DMS53 treated with DMSO at 0.1 percent for 48 hours (cell line): ENCODE data around the gene PHF19.

Source experiments
- DNase-seq: peaks from one replicate; lab custom pipeline; 2025; ENCODE audit not compliant: unreplicated experiment; lab: John Stamatoyannopoulos, UW

Gene PHF19

DNA sequence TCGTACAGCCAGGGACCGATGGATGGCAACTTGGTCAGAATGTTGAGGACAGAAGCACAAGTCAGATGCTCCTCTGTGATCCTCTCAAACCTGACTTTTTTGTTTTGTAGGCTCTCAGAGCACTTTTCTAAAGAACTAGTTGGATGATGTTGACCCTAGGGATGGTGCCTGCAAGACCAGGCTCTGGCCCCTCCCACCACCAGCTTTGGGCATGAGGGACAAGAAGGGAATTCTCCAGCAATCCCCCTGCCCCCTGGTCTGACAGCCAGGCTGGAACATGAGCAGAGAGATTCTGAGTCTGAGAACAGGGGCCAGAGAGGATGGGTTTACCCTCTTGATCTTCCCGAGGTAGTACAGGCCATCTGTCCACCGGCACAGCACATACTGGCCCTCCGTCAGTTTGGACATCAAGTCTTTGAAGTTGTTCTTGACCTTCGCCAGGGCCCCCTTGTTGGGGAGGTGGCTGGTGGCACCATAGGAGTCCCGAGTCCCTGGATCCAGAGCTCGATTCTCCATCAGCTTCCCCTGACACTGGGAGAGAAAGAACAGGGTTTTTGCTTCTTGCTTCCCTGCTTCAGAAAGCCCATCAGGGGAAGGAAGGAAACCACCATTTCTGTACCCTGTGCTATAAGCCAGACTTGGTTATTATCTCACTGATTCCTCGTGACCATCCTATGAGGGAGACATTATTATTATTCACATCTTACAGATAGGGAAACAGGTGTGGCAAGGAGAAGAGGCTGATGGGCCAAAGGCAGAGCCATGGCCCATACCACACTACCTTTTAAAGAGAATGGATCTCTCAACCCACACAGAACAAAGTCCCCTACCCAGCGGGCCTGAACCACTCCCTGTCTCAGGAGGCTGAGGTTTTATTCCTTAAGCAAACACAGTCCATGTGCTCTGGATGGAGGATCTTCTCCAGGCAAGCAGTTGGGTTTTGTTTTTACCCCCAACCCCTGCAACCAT, 2.5 kb downstream of the PHF19 start:
- DNase-seq = no peak

DNA sequence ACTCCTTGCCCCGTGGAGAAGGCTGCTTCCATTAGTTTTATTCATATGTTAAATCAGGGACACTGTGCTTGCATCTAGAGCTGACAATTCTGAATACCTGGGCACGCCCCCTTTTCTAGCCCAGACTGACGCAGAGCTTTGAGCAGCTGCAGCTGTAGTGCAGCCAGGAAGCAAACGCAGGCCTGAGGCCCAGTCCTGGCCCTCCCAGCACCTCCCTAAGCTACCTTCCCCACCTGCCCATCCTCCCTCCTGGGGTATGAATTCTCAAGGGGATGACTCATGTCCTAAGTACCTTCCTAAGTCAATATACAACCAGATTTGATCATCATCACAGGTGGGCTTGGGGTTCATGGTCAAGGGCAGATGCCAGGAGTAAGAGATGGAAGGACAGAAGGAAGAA, 3.5 kb downstream of the PHF19 start:
- peak; percentile 91 for DNase-seq

DNA sequence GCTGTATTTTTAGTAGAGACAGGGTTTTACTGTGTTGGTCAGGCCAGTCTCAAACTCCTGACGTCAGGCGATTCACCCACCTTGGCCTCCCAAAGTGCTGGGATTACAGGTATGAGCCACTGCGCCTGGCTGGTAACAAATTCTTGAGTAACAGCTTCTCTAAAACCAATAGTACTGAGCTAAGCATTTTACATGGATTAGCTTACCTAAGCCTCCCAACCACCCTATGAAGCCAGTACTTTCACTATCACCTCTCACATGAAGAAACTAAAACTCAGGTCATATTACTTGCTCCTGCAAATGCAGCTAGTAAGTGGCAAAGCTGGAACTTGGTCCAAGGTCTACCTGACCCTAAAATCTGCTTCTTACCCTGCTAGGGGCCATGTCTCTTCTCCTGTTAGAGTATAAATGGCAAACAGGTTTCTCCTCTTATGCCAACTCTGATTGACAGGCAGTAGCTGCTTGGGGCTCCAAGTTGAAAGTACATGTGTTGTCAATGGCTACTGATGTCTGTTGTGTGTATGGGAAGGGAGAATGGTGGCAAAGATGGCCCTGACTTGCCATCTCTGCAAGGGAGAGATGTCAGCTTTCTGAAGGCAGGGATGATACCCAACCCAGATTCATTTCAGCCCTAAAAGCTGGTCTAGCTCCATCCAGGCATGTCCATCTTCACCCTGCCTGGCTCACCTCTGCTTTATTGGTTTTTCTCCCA, 4.0 kb downstream of the PHF19 start:
- no peak for DNase-seq

DNA sequence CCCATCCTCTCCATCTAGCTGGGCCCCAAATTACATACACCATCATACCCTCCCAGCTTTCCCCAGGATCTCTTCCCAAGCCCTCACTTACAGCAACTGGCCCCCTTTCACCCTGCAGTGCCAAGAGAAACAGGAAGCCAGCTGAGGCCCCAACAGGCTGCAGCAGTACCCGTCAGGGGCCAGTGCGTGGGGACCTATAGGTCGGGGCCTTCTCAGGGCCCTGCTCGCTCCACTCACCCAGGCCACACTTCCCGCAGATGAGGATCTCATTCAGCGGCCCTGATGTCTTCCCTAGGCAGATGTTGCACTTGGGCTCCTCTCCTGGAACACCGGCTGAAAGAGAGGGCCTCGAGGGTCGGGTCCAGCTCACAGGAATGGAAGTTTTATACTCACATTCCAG, 6.8 kb downstream of the PHF19 start:
- DNase-seq = no peak

DNA sequence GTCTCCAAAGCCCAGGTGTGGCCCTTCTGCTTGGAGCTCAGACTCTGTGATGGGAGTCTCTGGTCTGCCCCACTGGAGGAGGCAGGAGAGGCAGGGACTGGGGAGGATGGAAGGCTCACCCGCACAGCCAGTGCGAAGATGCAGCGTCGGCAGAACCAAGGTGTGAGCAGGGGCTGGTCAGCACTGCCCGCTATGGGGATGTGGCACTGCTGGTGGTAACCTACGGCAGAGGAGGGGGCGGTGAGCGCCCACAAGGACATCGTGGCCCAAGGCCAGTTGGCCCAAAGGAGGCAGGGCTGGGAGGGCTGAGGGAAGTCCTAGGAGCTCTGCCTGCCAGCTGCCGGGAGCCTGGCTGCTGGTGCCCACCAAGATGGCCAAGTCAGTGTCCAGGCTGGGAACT, 7.3 kb downstream of the PHF19 start:
- no peak for DNase-seq

DNA sequence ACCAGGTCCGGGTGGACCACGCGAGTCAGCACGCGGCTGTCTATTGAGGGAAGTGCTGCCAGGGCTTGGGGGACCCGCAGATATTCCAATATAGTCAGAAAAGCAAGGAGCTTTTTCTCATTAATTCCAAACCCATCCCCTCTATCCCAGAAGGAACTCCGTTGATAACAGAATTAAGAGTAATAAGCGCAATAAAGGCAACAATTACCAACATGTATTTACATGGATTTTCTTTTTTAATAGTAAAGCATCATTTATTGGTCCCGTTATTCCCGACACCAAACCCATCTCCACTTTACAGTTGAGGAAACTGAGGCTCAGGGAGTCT, 7.7 kb downstream of the PHF19 start:
- DNase-seq = no peak

DNA sequence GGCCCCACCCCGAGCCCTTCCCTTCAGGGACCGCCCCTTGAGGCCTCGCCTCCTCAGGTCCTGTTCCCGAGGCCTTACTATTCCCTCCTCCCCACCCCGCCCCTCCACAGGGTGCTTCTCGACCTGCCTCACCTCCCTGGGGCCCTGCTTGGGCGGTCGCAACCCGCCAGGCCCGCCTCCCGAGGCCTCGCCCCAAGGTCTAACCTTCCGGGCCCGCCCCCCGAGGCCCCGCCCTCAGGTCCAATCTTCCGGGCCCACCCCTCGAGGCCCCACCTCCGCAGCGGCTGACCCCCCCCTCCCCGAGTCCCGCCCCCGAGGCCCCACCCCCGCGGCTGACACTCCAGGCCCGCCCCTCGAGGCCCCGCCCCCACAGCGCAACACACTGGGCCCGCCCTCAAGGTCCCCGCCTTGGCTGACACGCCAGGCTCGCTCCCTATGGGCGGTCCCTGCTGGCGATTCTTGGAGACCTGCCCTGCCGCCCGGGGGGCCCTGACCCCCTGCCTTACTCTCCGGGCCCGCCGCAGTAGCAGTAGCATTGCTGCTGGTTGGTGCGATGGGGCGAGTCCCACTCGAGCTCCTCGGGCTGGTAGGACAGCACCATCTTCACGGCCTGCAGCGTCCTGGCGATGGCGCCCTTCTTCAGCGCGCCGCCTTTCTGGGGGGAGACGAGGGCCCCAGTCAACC, 8.2 kb downstream of the PHF19 start:
- DNase-seq = peak; percentile 93

DNA sequence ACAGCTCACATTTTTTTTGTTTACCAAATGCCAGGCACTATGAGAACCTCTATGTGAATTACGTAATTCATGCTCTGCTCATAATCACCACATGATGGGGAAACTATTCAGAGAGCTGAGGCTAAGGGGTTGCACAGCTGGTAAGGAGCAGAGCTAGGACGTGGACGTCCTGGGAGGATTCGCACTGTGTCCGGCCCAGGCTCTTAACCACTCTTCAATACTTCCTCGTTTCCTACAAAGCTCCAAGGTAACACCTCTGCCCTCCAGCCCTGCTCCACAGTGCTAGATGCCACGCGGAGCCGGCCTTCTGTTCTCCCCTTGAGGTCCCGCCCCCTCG, 8.7 kb downstream of the PHF19 start:
- DNase-seq = no peak

DNA sequence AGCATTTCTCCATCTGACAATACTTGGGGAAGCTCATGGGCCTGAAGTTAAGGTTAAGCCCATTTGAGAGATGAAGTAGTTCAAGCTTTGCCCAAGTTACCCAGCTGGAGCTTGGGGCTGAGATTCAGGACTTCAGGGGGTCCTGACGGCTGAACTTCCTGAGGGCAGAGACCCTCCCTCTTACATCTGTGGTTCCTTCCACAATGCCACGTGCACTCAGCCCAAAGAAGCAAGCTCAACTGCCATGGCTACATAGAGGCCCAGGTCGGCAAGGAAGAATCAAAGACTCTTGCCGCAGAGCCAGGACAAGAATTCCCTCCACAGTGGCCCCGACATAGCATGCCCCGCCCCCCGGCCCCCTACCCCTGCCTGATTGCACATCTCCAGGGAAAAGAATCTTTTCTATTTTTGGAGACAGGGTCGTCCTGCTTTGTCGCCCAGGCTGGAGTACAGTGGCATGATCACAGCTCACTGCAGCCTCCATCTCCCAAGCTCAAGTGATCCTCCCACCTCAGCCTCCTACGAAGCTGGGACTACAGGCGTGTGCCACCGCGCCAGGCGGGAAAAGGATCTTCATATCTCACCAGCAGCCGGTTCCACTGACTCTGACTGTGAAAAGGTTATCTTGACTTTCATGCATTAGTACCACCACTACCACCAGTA, 9.2 kb downstream of the PHF19 start:
- no peak for DNase-seq

DNA sequence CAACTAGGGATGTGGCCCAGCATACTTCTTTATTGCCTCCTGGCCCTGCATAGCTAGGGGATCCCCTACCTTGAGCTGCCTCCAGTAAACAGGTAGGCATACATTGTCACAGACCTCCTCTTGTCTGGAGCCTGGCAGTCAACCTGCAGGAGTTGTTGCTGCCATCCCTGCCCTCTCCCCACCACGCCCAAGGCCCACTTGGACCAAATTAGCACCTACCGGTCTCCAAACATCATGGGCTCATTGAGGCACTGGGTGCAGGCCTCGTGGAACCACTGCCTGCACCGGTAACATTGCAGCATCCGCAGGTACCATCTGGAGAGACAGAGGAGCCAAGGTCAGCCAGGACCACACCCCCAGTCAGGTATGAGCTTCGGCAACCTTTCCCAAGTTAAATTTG, 10.3 kb downstream of the PHF19 start:
- no peak for DNase-seq

DNA sequence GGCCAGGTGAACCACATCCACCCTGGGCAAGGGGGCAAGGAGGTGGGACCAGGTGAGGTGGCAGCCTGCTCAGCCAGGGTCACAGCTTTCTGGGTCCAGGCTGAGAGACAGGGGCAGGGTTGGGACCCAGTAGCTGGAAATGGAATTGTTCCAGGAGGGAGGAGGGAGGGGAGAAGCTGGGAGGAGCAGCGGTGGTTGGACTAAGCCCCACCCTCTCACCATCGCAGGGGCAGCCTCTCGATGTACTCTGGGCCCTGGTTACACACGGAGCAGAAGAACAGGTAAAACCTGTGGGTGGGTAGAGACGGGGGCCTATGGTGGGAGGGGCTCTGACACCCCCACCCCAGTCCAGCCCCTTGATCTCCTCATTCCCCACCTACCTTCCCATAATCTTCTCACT, 11.2 kb downstream of the PHF19 start:
- no peak for DNase-seq

DNA sequence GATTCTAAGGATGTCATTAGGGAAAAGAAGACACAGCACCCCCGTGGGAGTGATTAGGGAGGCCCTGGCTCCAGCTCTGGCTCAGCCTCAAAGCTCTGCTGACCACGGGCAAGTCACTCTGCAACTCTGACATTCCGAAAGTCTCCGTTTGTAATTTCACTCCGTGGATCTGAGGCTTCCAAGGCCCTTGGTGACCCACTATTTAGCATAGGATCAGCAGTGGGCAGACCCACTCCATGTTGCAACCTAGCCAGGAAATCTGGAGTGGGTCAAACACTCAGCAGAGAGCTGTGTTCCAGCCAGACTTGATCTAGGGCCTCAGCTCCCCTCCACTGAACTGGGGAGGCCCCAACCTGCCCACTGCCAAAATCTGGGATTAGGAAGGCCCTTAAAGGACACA, 11.8 kb downstream of the PHF19 start:
- DNase-seq = no peak

DNA sequence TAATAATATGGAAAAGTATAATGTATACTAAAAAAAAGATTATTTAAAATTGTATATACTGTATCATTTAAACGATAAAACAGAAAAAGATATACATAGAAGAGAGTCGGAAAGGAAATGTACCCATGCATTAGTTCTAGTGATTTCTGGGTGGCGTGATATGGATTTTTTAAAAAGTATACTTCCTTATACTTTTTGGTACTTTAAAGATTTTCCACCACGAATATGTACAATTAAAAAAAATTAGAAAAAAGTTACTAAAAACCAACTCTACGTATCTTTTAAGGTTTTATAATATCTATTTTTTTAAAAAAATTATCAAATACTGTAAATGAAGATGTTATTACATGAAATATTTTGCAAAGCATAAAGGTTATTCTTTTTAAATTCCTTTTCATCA, 12.3 kb downstream of the PHF19 start:
- no peak for DNase-seq

DNA sequence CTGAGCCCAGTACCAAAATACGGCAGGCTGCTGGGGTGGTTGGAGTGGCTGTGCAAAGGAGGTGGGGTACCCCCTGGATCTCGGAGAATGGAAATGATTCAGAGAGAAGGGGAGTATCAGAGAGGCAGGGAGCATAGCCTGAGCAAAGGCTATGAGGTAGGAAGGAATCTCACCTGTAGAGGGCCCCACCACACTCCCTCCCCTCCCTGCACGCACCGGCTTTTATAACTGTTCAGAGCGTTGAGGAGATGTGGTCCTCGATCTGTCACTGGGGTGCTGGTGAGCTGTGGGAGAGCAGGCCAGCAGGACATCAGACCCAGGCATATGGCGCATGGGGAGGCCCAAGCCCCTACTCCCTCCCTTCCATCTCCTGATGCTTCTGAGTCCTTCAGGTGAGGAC, 13.2 kb downstream of the PHF19 start:
- DNase-seq = no peak

DNA sequence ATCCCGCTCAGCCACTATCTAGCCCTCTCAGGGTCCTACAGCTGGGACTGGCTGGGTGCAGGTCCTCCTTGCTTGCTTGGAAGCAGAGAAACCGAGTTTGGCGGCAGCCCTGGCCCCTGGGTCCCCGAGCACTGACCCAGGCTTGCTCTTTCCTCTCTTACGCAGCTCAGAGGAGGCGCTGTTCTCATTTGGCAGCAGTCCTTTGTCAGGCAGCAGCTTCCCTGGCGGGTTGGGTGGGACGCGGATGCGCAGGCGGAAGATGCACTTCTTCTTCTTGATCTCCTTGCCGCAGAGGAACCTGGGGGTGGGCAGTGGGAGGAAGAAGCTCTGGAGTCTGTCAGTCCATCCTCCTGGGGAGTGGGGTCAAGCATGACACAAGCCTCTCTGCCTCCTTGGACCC, 14.5 kb downstream of the PHF19 start:
- DNase-seq = no peak

DNA sequence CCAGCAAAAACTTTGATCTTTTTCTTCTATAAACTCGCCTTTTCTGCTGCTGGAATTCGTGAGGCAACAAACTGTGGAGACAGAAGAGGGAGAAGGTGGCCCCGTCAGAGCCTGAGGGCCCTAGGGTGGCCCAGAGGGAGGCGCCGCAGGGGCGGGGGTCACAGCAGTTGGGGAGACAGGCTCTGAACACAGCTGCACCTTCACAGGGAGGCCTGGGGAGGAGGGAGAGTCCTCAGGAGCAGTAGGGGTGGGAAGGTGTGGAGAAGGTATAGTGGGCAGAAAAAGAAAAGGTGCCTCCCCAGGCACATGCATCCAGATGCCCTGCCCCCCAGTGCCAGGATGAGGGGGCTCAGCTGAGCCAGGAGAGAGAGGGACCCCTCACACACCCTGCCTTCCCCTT, 15.1 kb downstream of the PHF19 start:
- DNase-seq = no peak

DNA sequence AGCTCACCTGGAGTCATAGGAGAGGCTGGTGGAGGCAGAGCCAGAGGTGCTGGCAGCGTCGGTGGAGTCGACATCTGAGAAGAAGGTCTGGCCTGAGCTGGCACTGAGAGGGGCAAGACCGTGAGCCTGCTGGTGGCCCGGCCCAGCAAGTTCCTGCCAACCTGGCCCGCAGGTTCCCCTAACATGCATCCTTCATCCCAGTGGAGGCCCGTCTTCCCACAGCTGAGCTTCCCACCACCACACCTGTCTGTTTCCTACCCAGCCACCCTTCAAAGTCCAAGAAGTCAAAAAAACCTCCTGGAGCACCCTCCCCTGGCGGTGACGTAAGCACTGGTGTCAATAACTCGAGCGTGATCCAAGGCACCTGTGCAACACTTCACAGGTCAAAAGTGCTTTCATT, 16.9 kb downstream of the PHF19 start:
- peak; percentile 84 for DNase-seq

DNA sequence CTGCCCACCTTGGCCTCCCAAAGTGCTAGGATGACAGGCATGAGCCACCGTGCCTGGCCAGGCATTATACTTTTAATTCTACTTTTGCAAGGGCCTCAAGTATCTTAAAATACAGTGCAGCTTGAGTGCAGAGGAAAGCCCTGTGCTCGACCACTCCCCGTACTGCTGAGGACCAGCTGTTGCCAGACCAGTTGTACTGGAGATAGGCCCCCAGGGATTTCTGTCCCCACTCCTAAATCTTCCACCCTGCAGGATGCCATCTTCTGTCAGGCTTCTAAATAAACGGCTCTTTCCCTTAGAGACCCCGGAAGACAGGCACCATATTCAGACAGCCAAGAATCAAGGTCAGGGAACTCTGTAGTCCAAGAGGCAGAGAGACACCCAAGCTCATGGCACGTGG, 17.6 kb downstream of the PHF19 start:
- no peak for DNase-seq

DNA sequence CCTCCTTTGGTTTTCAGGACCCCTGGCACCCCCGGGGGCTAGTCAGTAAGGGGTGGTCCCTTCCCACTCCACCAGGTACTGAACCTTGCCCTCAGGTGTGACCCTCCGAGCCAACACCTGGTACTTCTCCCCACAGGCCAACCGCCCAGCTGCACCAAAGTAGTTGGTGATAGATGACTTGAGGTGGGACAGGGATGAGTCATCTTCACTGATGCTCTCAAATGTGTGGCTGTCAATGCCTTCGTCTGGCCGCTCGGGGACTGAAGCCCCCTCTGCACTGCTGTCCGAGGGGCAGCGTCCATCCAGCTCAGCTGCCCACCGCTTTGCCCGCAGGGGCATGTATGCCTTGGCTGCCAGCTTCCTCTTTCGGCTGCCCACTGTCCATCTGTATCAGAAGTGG, 19.1 kb downstream of the PHF19 start:
- peak; percentile 49 for DNase-seq

DNA sequence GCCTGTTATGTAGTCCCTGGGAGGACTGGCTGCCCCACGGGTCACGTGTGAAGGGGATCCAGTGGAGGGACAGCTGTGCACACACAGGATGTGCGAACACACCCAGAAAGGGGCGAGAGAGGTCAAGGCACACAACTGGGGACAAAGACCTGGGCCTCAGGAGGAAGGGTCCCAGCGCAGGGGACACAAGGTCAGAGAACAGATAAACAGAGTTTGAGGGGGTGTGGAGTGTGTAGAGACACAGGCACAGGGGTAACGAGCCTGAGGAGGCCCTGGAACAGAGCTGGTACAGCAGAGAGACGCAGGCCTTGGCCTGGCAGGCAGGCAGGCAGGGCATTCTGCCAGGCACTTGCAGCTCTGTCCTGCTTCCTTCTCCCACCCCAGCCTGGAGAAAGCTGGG, 19.5 kb downstream of the PHF19 start:
- peak; percentile 89 for DNase-seq

DNA sequence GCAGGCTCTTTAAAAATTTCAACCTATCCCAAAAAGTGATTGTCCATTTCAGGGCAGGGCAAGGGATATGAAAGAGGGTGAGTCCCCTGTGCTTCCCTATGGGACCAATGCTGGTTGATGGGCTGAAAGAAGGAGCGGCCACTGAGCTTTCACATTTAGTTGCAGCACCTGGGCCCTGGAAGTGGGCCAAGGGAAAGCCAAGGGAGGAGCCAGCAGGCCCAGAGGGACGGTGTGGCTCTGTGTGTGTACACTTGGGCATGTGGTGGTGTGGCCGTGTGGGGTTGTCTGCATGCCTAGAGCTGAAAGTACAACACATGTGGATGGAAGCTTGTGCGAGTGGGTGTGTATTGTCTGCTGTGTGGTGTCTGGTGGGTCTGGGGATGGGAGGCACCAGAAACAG, 20.3 kb downstream of the PHF19 start:
- DNase-seq = peak; percentile 66
